GM21381 (cell line): ENCODE data around the gene DYSF.

Experiments
- ATAC-seq: cut with Tn5 transposase; IDR thresholded peaks from one replicate; pipeline ENCODE4 v1.9.1; 2021; ENCODE audit warnings: mild to moderate bottlenecking, moderate library complexity; ENCODE audit not compliant: unreplicated experiment

The DYSF gene

DNA sequence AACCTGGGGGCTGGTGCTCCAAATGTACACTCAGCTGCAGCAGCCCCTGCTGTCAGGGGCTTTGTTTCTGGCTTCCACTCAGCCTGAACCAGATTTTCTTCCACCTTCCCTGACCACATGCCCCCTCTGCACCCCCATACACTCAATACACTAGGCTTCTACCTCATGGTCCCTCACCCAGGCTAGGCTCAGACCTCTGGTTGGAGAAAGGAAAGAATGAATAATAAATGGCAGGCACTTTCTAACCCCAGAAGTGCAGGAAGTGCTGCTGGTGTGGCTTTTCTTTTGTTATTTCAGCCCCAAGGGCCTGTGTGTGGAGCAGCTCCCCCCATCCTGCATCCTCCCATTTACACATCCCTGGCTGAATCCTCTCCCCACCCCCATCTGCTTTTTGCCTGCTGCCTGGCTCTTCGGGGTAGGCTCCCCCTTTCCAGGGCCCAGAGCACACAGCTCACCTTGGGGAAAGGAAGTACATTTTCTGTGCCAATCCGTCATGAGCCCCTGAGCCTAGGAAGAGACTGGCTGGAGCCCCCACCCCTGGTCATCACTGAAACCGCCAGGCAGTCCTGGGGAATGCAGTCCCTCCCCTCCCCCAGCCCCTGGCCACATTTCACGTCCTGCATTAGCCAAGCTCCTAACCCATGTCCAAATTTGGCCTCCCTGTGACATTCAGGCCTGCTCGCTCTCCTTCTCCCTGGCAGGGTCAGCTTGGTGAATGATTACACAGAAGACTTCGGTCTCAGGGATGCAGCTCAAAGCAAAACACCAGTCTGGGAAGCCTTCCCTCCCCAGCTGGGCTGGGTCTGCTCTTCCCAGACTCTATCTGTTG lies 2.6 kb downstream of the DYSF start:
- ATAC-seq = no peak

DNA sequence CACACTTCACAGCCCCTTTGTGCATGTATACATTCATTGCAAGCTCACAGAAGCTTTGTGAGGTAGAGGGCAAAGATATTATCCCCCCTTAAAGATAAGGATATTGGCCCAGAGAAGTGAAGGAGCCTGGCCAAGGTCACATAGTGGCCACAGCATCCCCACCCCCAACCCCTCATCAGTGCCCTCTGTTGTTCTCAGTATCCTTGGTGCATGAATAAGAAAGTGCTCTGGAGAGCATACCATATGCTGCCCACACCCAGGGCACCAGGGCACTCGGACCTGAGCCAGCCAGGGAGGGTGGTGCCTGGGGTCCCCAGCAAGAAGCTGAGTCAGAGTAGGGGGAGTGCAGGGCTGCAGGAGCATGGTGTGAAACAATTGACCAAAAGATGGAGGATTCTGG lies 3.3 kb downstream of the DYSF start:
- ATAC-seq = no peak

DNA sequence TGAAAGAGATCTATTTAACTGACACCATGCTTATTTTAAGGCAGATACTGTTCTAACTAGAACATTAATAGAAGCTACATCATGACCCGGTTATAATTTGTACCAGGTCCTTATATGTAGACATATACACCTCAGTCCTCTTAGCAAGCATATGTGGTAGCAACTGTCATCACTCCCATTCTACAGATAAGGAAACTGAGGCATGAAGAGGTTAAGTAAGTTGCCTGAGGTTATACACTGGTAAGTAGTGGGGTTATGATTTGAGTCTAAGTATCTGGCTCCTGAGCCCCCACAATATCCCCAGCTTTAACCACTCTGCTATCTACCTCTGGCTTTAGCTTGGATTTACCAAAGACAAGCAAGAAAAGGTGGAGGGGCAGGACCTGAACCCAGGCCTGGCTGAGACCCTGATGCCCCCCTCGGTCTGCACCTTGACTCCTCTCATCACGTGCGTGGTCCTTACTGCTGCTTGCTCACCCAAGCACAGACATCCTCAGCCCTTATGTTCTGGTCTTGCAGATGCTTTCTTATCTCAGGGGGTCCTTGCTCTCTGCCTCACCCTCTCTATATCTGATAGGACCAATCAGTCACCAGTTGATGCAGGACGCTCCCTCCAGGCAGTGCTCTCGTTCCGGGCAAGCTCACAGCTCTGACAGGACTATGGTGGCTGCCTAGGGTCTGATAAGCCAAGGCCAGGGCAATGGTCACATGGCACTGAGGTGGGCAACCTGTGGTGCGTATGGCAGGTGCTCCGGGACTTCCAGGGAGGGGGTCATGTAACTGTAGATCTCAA lies 4.0 kb downstream of the DYSF start:
- no peak for ATAC-seq

DNA sequence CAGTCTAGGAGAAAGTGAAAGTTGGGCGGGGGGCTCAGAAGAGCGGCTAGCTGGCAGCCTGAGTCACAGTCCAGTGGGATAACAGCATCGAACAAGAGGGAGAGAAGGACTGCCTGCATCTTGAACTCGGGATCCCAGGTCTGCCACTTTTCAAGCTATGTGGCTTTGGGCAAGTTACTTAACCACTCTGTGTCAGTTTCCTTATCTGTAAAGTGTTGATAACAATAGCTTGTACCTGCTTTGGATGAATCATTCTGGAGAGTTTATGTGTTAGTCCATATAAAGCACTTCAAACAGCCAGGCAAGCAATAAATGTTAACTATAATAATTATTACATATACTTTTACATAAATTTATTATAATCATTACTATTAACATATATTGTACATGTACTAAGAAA lies 4.6 kb downstream of the DYSF start:
- no peak for ATAC-seq

DNA sequence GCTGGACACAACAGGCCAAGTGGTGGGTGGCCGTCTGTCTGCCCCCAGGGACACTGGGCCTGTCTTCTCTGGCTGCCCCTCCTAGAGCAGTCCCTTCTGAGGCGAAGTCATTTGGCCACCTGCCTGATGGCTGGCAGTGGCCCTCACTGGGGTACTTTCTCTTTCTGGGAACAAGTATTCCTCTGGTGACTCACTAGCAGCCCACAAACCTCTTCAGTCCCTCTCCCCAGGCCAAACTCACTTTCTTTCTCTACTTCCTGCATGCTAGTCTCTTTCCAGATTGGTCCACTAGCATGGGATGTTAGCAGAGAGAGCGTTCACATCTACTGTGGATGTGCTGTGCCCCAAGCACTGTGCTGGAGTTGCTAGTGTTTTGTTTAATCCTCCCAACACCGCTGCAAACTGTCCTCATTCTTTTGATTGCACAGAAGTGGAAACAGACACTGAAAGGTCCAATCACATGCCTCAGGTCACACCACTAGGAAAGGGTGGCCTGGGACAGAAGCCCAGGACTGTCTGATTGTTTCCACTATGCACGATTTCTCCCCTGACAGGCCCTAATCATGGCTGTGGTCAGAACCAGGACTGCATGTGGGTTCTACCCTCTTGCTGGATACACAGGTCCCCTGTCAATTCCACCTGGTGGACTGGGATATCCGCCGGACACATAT lies 5.2 kb downstream of the DYSF start:
- no peak for ATAC-seq

DNA sequence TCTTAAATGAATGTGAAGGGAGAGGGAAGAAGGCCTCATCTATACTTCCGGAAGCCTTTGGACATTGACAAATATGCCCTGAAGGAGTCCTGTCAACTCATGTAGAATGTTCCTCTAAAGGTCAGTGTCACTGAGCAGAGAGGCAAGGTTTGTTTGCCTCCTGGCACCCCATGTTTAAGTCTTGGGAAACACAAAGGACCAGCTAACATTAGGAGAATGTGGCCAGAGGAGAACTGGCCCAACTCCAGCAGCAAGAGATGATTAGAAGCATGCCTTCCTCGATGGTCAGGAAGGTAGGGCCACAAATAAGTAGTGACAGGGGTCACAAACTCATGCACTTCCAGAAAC lies 5.7 kb downstream of the DYSF start:
- ATAC-seq = no peak

DNA sequence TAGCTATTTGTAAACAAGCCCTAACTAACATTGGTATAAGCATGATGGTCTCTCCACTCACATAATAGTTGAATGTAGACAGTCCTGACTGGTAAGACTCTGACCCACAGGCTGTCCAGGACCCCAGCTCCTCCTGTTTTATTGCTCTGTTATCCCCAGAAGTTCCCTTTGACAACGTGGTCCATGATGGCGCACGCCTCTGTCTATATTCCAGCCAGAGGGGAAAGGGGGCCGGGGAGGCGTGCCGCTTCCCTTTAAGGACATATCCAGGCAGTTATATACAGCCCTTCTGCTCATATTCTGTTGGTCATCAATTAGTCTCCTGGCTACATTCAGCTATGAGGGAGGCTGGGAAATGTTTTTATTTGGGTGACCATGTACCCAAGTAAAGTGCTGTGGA lies 6.7 kb downstream of the DYSF start:
- ATAC-seq = no peak

DNA sequence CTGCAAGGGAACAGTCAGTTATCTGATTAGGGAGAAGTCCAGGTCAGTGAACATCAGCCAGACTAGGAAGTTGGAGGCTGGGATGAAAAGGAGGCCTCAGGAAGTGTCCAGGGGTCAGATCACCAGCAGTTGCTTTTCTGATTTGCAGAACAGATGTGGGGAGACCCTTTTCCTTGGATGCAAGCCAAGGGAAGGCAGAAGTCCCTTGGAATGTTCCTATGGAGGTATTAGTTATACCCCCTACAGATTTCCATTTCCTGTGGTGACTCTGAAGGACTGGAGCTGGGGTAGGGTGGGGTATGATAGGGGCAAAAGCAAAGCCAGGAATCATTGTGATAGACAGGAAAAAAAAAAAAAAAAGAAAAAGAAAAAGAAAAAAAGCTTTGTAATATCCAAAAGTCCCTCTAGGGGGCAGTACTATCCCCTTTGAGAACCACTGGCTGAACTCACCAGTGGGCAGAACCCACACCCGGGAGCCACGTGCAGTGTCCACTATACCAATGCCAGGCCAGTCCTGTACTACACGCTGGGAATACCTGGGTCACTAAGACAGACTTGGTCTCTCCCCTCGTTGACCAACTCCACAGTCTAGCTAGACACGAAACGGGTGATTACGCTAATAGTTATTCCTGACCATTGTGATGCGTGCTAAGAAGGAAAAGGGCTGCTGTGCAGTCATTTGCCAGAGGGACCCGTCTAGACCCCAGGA lies 7.4 kb downstream of the DYSF start:
- ATAC-seq = no peak

DNA sequence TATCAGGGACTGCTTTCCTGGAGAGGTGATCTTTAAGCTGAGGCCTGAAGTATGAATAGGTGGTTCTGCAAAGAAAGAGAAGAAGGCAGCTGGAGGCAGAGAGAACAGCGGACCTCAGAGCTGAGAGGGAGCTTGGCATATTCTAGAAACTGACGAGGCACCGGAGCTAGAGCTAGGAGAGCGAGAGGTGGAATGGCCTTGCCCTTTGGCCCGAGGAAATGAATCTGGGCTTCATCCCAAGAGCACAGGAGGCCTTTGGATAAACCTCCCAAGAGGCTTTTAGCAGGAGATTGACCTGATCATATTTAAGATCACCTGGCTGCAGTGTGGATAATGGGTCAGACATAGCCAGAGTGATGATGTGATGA lies 7.9 kb downstream of the DYSF start:
- ATAC-seq = no peak

DNA sequence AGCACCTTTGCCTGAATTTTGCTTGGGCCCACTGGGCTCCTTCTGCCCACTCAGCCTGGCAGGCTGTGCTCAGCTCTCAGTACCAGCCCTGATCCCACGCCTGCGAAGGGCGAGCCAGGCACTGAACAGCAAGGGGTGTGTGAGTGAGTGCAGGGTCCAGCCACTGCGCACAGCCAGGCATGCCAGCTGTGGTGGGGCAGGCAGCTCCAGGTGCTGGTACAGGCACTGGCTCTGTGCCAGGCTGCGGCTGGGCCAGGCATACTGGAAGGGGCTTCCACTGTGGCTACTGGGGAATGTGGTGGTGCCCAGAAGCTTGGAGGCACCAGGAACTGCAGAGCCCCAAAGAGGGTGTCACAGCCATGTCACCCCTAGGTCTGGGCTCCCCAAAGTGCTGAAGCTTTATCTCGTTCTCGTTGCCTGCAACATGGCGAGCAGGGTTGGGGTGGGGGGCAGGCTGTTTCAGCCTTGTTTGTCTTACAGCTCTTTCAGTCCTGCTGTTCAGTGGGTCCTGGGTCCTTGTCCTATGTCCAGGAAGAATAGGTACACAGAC lies 8.8 kb downstream of the DYSF start:
- no peak for ATAC-seq

DNA sequence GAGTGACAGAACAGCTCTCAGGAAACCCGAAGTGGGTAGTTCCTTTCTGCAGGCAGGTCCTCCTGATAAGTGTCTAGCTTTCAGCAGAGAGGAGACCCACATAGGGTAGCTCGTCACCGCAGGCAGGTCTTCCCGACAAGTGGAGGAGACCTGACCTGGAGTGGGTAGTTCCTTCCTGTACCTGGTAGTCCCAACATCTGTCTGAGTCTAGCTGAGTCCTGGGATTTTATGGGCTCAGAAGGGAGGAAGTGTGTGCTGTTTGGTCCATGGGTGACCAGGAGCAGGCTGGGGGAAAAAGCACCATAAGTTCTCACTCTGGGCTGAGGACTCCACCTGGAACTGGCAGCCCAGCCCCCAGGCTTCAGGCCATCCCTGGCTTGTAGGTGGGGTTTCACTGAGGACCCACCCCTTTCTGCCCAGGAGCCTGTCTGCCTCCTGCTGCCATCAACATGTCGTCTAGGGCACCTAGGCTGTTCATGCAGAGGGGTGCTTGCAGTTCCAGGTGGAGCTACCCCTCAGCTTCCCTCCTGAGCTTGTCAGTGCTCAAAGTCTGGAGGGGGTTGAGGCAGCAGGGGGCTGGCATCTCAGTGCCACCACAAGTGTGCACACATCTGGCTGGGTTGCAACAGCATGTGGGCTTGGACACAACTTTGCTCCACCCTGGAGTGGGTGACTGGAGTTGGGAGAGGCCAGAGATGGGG lies 9.4 kb downstream of the DYSF start:
- no peak for ATAC-seq

DNA sequence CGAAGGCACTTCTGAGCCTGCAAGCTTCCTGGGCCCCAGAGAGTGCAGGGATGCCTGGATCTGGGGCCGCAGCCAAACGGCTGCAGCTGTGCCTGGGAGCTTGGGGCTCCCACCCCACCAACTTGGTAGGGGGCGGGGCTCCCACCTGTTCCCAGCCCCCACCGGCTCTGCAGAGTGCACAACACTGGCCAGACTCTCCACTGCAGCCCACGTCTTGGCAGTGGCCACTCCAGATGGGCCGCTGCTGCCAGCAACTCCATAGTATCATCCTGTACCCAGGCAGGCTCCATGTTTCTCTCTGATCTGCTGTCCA lies 9.9 kb downstream of the DYSF start:
- no peak for ATAC-seq

DNA sequence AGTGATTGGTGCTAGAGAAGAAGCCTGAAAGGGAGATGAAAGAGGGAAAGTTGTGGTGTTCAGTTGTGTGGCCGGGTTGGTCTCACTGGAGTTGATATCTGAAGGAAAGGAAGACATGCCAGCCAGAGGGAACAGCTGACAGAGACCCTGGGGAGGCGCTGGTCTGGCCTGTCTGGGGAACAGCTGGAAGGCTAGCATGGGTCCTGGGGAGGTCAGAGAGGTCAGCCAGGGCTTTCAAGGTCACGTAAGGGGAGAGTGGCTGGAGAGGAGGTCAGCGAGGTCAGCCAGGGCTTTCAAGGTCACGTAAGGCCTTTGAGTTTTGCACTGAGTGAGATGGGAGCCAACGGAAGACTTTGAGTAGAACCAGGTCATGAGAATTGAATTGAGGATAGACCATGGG lies 11.0 kb downstream of the DYSF start:
- ATAC-seq = no peak

DNA sequence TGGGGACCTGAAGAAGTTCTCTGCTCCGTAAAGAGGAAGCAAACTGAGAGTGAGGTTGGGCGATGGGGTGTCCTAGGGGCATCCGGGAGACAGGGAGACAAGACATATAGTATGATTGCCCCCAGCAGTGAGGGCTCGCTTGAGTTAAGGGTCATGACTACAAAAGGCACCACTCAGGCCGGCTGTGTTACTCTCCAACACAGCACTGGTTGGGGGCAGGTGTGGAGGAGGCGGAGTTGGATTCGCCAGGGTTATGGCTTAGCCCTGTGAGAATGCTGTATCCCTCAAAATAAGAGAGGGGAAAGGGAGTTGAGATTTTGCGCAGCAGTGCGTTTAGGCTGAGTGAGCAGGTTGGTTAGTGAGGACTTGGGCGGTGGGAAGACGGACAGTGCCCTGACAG lies 12.0 kb downstream of the DYSF start:
- no peak for ATAC-seq

DNA sequence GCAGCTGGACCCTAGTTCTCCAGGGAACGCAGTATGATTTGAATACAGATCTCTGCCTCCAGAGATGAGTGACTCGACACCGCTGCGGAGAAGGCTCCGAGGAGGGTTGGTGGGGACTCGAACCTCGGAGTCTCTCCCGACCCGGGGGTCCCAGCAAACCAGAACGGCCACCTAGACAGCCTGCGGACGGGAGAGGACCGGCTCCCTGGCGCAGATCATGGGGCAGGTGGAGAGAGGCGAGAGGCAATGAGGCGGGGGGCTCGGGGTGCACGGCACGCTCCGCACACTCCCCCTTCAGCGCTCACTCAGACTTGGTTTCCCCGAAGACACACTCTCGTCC lies 12.6 kb downstream of the DYSF start:
- ATAC-seq = no peak

DNA sequence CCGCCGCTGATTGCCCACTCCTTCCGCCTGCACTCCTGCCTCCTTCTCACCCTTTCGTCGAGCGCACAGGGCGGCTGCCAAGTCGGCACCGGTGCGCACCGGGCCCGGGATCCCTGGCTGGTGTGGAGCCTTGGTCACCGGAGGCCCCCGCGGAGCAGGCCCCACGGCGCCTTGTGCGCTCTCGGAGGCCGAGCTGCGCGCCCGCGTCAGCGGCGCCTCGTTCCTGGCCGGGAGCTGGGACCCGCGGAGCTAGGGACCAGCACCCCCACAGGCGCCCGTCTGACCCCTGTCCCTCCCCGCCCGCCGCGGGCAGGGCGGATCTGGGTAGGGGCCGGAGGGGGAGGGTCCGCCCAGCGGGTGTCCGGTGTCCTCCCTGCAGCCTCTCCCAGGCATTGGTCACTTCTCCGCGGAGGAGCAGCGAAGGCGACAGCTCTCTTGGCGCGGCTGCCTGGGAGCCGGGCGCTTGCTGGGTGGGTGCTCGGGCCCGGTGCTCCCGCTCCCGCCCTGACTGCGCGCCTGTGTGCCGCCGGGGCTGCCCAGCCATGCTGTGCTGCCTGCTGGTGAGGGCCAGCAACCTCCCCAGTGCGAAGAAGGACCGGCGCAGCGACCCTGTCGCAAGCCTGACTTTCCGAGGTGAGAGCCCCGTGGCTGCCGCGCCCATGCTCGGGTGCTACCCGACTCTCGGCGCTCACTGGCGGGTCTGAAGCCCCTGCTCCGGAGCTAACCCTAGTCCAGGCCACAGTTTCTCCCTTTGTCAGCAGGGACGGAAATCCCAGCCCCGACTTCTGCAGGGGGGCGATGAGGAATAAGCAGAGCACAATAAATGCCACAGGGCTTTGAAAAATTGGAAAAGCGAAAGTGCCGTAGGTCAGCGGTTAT lies 13.2 kb downstream of the DYSF start:
- no peak for ATAC-seq

DNA sequence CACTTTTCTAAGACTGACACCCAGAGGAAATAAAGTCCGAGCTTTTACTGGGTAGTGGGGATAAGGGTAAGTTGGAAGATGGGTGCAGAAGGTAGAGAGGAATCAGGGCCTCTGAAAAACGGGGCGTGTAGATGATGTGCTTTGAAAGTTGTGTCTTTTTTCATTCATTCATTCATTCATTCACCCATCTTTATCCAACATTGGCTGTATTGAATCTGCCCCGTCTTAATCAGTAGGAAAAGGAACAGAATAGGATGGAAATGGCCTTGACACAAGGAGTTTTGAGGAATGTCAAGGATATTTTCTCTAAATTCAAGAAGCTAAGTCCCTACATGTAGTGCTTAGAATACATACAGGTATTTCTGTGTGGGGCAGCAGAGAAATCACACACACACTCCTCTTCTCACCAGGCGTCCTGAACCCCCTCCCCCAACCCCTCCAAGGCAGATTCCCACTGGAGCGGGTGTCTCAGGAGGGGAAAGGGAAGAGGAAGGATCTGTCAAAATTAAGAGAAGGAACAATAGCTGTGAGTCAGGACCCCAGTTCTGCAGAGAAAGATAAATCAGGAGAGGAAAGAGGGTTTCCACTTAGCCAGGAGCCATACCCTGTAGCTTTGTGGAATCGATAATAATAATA lies 13.9 kb downstream of the DYSF start:
- no peak for ATAC-seq

DNA sequence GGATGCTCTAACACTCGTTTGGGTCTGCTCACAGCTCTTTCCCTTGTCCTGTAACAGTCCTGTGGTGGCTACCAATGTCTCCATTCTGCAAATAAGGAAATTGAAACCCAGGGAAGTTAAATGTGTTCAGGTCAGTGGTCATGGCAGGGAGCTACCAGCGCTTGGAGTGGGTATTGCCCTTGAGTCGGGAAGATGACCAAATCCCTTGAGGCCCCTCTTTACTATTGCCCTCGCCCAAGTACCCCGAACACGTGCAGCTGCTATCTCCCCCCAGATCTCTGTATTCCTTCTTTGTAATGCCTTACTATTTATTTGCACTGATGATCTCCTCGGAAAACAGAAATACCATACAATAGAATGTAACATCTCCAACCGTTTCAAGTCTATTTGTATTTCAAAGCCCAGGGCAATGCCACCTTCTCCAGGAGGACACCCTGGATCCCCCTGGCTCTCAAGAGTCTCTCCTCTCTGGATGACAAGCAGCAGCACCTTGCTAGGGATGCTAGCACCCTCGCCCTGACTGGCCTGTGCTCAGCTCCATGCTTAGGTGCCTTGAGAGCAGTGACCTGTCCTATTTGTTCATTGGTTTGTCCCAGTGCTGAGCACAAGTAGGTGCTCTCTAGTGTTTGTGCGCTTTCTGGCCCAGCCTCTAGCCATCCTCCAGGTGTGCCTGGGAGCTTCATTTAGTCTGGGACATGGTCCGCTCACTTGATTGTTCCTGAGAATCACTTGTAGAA lies 15.1 kb downstream of the DYSF start:
- no peak for ATAC-seq
